Upper lobe of right lung (tissue), 1 donor: ENCODE measurements around the gene GPR61. TPM values are rescaled to one million over a fixed set of nuclear protein-coding genes. Genes with fewer than 3 reads are reported as not detected.

Experiments
- ATAC-seq: fragments of 200-7000 bp; cut with Tn5 transposase; one replicate; pipeline ENCODE4 v1.9.1; 2020; ENCODE audit warnings: mild to moderate bottlenecking, moderate library complexity
- DNase-seq: peaks from one replicate; pipeline ENCODE4 v3.0.0-alpha.2; 2020
- H3K27ac ChIP-seq: fragments of 200-600 bp; one replicate; pipeline ENCODE4 v1.8.0; 2022
- H3K27me3 ChIP-seq: fragments of 200-600 bp; one replicate; pipeline ENCODE4 v1.8.0; 2022; ENCODE audit warnings: mild to moderate bottlenecking
- H3K36me3 ChIP-seq: fragments of 200-600 bp; one replicate; pipeline ENCODE4 v1.8.0; 2022
- H3K4me1 ChIP-seq: fragments of 200-600 bp; one replicate; pipeline ENCODE4 v1.8.0; 2022
- H3K4me3 ChIP-seq: fragments of 200-600 bp; one replicate; pipeline ENCODE4 v1.8.0; 2022; ENCODE audit warnings: mild to moderate bottlenecking
- H3K9me3 ChIP-seq: fragments of 200-600 bp; one replicate; pipeline ENCODE4 v1.8.0; 2022
- CTCF ChIP-seq: fragments of 200-600 bp; IDR thresholded peaks from one replicate; pipeline ENCODE4 v1.8.0; 2022; ENCODE audit warnings: antibody characterized with exemption
- intact Hi-C: fragments of 100-400 bp; cut with DNase I; formaldehyde crosslinking; loops from one replicate; pipeline ENCODE4 v1.11.0; 2022
- total RNA-seq: library from RNA; stranded (reverse); fragmentation: NEBNext Ultra II Directional; extraction: Animal tissue kit (Norgen Biotek cat#: 25700); gene quantifications from one replicate; pipeline ENCODE4 v1.2.1, GENCODE V29; 2021
- donor health status: DM: no; HTN: yes; CAD: no; lungs with severe emphysema.

Gene GPR61
- total RNA-seq, 1 donor from 2014 or later, result not detected

- Histone ChIP-seq H3K36me3 (peaks cover 95% of the 10 kb centered on the region), H3K27me3 (no peaks in the 10 kb centered on the region), H3K4me1 (no peaks in the 10 kb centered on the region), H3K27ac (no peak overlapping the region), H3K4me3 (no peak overlapping the region), H3K9me3 (no peaks in the 10 kb centered on the region)
- intact Hi-C loops, result no loop called here
- no peak for ATAC-seq
- no peak for TF ChIP-seq CTCF
- no peak for DNase-seq
Observed at GRCh38 chr1:109586055-109586454, 46.4 kb downstream of the GPR61 start.

GRCh38 chr1:109589177-109589576 lies 49.5 kb downstream of the GPR61 start:
- H3K9me3 ChIP-seq, result no peaks in the 10 kb centered on the region
- H3K4me1 ChIP-seq, result no peaks in the 10 kb centered on the region
- no peak for ATAC-seq
- DNase-seq, result no peak
- peaks cover 89% of the 10 kb centered on the region for H3K36me3 ChIP-seq
- TF ChIP-seq CTCF, result no peak
- intact Hi-C loops, result no loop called here
- no peaks in the 10 kb centered on the region for H3K27me3 ChIP-seq
- H3K27ac ChIP-seq, result no peak overlapping the region
- H3K4me3 ChIP-seq, result no peak overlapping the region

GRCh38 chr1:109589679-109590078 lies 50.0 kb downstream of the GPR61 start:
- no peaks in the 10 kb centered on the region for H3K9me3 ChIP-seq
- H3K36me3 ChIP-seq, result peaks cover 87% of the 10 kb centered on the region
- ATAC-seq (no peak), DNase-seq (no peak)
- intact Hi-C loops, result no loop called here
- no peak for TF ChIP-seq CTCF
- H3K4me3 ChIP-seq, result no peak overlapping the region
- H3K27me3 ChIP-seq, result no peaks in the 10 kb centered on the region
- H3K27ac ChIP-seq, result no peak overlapping the region
- H3K4me1 ChIP-seq, result no peaks in the 10 kb centered on the region

GRCh38 chr1:109592916-109593315 lies 53.2 kb downstream of the GPR61 start:
- H3K9me3 ChIP-seq, result no peaks in the 10 kb centered on the region
- H3K36me3 ChIP-seq, result peaks cover 75% of the 10 kb centered on the region
- no peaks in the 10 kb centered on the region for H3K4me1 ChIP-seq
- no peak overlapping the region for H3K27ac ChIP-seq
- intact Hi-C loops, result no loop called here
- H3K4me3 ChIP-seq, result no peak overlapping the region
- no peaks in the 10 kb centered on the region for H3K27me3 ChIP-seq
- DNase-seq (no peak), ATAC-seq (no peak)
- TF ChIP-seq CTCF, result no peak

- Histone ChIP-seq H3K27ac (no peak overlapping the region), H3K36me3 (peaks cover 61% of the 10 kb centered on the region), H3K4me3 (no peak overlapping the region), H3K27me3 (no peaks in the 10 kb centered on the region), H3K9me3 (no peaks in the 10 kb centered on the region), H3K4me1 (no peaks in the 10 kb centered on the region)
- DNase-seq (no peak), ATAC-seq (no peak)
- intact Hi-C loops, result no loop called here
- TF ChIP-seq CTCF, result no peak
Observed at GRCh38 chr1:109595531-109595930, 55.9 kb downstream of the GPR61 start.

Other genes with a start within 250 kb of the GPR61 start
- gene MYBPHL, start 232.9 kb upstream of the GPR61 start, total RNA-seq, result 3.6 TPM
- 183 TPM for gene SORT1, start 142.0 kb upstream of the GPR61 start, total RNA-seq
- gene PSMA5, start 113.4 kb upstream of the GPR61 start, total RNA-seq, result 67.8 TPM
- gene SYPL2, start 73.3 kb upstream of the GPR61 start, total RNA-seq, result 3.1 TPM
- gene ATXN7L2, start 56.0 kb upstream of the GPR61 start, total RNA-seq, result 4.6 TPM
- gene CYB561D1, start 45.8 kb upstream of the GPR61 start, total RNA-seq, result 13.1 TPM
- gene AMIGO1, start 30.1 kb upstream of the GPR61 start, total RNA-seq, result 13.3 TPM
- 6.9 TPM for gene GNAI3, start 8.7 kb downstream of the GPR61 start, total RNA-seq
- gene GNAT2, start 79.7 kb downstream of the GPR61 start, total RNA-seq, result not detected
- gene AMPD2, start 80.0 kb downstream of the GPR61 start, total RNA-seq, result 56.9 TPM
- gene GSTM4, start 116.2 kb downstream of the GPR61 start, total RNA-seq, result 17.2 TPM
- gene GSTM2, start 128.2 kb downstream of the GPR61 start, total RNA-seq, result 37.3 TPM
- gene GSTM1, start 147.9 kb downstream of the GPR61 start, total RNA-seq, result not detected
- gene GSTM5, start 172.4 kb downstream of the GPR61 start, total RNA-seq, result 18.1 TPM
- 29.7 TPM for gene GSTM3, start 201.2 kb downstream of the GPR61 start, total RNA-seq
- gene EPS8L3, start 224.1 kb downstream of the GPR61 start, total RNA-seq, result not detected